GM23338 (cell line): ENCODE data around the gene DGLUCY.
"Not testable (repeated sequence)": the region's sequence is repeated elsewhere in the genome, so short reads cannot be mapped to it uniquely, and the experiment has no call there.

ENCODE experiments used
- EZH2 ChIP-seq: fragments of 200-600 bp; sonication (generic); IDR thresholded peaks from one replicate; pipeline ENCODE4 v1.8.0; 2017; ENCODE audit warnings: antibody characterized with exemption, mild to moderate bottlenecking, low read depth; ENCODE audit not compliant: unreplicated experiment
- POLR2AphosphoS5 ChIP-seq: IDR thresholded peaks from 2 replicates; pipeline ENCODE4 v1.6.1; 2016; ENCODE audit warnings: antibody characterized with exemption, low read depth
- ZNF331 ChIP-seq: fragments of 250-450 bp; sonication (Bioruptor Pico); IDR thresholded peaks from 2 replicates; pipeline ENCODE4 v1.5.0; 2020; ENCODE audit warnings: low read depth, mild to moderate bottlenecking, moderate library complexity
- TF ChIP-seq, protein P1 (sequence below), 2 experiments: fragments of 200-600 bp in 1 of 2; sonication (generic) in 1 of 2; conservative IDR thresholded peaks; 2 replicates each; pipeline versions ENCODE4 v1.5.1 to v1.6.1; 2016 to 2017; ENCODE audit warnings: antibody characterized with exemption in 2 of 2, low read depth in 2 of 2, mild to moderate bottlenecking in 2 of 2, moderate library complexity in 1 of 2
- TF ChIP-seq, protein P2 (sequence below): IDR thresholded peaks from one replicate; pipeline ENCODE4 v1.6.1; 2018; ENCODE audit warnings: antibody characterized with exemption; ENCODE audit not compliant: unreplicated experiment
- TF ChIP-seq, protein P3 (sequence below): fragments of 250-450 bp; sonication (Bioruptor Pico); IDR thresholded peaks from 2 replicates; pipeline ENCODE4 v1.5.0; 2020; ENCODE audit warnings: mild to moderate bottlenecking, moderate library complexity

DNA sequence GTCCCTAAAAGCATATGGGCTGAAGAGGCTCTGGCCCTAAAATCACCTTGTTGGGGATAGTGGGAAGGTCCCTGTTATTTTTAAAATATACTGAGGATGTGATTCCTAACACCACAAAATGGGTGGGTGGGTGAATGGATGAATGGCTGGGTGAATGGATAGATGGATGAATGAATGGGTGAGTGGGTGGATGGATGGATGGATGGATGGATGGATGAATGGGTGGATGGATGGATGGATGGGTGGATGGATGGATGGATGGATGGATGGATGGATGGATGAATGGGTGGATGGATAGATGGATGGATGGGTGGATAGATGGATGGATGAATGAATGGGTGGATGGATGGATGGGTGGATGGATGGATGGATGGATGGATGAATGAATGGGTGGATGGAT, 43.0 kb downstream of the DGLUCY start:
- TF ChIP-seq, protein P1, sequence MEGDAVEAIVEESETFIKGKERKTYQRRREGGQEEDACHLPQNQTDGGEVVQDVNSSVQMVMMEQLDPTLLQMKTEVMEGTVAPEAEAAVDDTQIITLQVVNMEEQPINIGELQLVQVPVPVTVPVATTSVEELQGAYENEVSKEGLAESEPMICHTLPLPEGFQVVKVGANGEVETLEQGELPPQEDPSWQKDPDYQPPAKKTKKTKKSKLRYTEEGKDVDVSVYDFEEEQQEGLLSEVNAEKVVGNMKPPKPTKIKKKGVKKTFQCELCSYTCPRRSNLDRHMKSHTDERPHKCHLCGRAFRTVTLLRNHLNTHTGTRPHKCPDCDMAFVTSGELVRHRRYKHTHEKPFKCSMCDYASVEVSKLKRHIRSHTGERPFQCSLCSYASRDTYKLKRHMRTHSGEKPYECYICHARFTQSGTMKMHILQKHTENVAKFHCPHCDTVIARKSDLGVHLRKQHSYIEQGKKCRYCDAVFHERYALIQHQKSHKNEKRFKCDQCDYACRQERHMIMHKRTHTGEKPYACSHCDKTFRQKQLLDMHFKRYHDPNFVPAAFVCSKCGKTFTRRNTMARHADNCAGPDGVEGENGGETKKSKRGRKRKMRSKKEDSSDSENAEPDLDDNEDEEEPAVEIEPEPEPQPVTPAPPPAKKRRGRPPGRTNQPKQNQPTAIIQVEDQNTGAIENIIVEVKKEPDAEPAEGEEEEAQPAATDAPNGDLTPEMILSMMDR (conservative IDR thresholded peaks at IDR 0.05; ENCODE audit: low read depth in 2 of 2) = not testable (repeated sequence)
- TF ChIP-seq ZNF331 (CRISPR knock-in tag); POLR2AphosphoS5; EZH2: not testable (repeated sequence)
- TF ChIP-seq, protein P2, sequence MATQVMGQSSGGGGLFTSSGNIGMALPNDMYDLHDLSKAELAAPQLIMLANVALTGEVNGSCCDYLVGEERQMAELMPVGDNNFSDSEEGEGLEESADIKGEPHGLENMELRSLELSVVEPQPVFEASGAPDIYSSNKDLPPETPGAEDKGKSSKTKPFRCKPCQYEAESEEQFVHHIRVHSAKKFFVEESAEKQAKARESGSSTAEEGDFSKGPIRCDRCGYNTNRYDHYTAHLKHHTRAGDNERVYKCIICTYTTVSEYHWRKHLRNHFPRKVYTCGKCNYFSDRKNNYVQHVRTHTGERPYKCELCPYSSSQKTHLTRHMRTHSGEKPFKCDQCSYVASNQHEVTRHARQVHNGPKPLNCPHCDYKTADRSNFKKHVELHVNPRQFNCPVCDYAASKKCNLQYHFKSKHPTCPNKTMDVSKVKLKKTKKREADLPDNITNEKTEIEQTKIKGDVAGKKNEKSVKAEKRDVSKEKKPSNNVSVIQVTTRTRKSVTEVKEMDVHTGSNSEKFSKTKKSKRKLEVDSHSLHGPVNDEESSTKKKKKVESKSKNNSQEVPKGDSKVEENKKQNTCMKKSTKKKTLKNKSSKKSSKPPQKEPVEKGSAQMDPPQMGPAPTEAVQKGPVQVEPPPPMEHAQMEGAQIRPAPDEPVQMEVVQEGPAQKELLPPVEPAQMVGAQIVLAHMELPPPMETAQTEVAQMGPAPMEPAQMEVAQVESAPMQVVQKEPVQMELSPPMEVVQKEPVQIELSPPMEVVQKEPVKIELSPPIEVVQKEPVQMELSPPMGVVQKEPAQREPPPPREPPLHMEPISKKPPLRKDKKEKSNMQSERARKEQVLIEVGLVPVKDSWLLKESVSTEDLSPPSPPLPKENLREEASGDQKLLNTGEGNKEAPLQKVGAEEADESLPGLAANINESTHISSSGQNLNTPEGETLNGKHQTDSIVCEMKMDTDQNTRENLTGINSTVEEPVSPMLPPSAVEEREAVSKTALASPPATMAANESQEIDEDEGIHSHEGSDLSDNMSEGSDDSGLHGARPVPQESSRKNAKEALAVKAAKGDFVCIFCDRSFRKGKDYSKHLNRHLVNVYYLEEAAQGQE = not testable (repeated sequence)
- TF ChIP-seq, protein P3, sequence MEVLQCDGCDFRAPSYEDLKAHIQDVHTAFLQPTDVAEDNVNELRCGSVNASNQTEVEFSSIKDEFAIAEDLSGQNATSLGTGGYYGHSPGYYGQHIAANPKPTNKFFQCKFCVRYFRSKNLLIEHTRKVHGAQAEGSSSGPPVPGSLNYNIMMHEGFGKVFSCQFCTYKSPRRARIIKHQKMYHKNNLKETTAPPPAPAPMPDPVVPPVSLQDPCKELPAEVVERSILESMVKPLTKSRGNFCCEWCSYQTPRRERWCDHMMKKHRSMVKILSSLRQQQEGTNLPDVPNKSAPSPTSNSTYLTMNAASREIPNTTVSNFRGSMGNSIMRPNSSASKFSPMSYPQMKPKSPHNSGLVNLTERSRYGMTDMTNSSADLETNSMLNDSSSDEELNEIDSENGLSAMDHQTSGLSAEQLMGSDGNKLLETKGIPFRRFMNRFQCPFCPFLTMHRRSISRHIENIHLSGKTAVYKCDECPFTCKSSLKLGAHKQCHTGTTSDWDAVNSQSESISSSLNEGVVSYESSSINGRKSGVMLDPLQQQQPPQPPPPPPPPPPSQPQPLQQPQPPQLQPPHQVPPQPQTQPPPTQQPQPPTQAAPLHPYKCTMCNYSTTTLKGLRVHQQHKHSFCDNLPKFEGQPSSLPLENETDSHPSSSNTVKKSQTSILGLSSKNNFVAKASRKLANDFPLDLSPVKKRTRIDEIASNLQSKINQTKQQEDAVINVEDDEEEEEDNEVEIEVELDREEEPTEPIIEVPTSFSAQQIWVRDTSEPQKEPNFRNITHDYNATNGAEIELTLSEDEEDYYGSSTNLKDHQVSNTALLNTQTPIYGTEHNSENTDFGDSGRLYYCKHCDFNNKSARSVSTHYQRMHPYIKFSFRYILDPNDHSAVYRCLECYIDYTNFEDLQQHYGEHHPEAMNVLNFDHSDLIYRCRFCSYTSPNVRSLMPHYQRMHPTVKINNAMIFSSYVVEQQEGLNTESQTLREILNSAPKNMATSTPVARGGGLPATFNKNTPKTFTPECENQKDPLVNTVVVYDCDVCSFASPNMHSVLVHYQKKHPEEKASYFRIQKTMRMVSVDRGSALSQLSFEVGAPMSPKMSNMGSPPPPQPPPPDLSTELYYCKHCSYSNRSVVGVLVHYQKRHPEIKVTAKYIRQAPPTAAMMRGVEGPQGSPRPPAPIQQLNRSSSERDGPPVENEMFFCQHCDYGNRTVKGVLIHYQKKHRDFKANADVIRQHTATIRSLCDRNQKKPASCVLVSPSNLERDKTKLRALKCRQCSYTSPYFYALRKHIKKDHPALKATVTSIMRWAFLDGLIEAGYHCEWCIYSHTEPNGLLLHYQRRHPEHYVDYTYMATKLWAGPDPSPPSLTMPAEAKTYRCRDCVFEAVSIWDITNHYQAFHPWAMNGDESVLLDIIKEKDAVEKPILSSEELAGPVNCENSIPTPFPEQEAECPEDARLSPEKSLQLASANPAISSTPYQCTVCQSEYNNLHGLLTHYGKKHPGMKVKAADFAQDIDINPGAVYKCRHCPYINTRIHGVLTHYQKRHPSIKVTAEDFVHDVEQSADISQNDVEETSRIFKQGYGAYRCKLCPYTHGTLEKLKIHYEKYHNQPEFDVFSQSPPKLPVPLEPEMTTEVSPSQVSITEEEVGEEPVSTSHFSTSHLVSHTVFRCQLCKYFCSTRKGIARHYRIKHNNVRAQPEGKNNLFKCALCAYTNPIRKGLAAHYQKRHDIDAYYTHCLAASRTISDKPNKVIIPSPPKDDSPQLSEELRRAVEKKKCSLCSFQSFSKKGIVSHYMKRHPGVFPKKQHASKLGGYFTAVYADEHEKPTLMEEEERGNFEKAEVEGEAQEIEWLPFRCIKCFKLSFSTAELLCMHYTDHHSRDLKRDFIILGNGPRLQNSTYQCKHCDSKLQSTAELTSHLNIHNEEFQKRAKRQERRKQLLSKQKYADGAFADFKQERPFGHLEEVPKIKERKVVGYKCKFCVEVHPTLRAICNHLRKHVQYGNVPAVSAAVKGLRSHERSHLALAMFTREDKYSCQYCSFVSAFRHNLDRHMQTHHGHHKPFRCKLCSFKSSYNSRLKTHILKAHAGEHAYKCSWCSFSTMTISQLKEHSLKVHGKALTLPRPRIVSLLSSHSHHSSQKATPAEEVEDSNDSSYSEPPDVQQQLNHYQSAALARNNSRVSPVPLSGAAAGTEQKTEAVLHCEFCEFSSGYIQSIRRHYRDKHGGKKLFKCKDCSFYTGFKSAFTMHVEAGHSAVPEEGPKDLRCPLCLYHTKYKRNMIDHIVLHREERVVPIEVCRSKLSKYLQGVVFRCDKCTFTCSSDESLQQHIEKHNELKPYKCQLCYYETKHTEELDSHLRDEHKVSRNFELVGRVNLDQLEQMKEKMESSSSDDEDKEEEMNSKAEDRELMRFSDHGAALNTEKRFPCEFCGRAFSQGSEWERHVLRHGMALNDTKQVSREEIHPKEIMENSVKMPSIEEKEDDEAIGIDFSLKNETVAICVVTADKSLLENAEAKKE (CRISPR knock-in tag) = not testable (repeated sequence)
